Parathyroid adenoma (tissue), 2 donors: Measurements from ENCODE around the gene LARP4.

Experiments
- H2AFZ ChIP-seq: fragments of 300-600 bp; sonication (generic); one replicate; pipeline ENCODE4 v1.7.0; 2017; ENCODE audit warnings: antibody characterized with exemption, mild to moderate bottlenecking
- H3K27ac ChIP-seq: fragments of 300-600 bp; sonication (generic); one replicate; pipeline ENCODE4 v1.7.0; 2017
- H3K27me3 ChIP-seq: fragments of 300-600 bp; sonication (generic); one replicate; pipeline ENCODE4 v1.7.0; 2017; ENCODE audit warnings: low read length; ENCODE audit not compliant: control insufficient read depth, insufficient read depth
- H3K36me3 ChIP-seq: fragments of 300-600 bp; sonication (generic); one replicate; pipeline ENCODE4 v1.7.0; 2017; ENCODE audit warnings: low read length; ENCODE audit not compliant: control insufficient read depth, insufficient read depth
- H3K4me1 ChIP-seq: fragments of 300-600 bp; sonication (generic); one replicate; pipeline ENCODE4 v1.7.0; 2017; ENCODE audit warnings: control low read depth
- H3K4me2 ChIP-seq: fragments of 300-600 bp; sonication (generic); one replicate; pipeline ENCODE4 v1.7.0; 2017; ENCODE audit warnings: low read length
- H3K4me3 ChIP-seq: fragments of 300-600 bp; sonication (generic); one replicate; pipeline ENCODE4 v1.7.0; 2017; ENCODE audit warnings: low read depth, low read length
- H3K79me2 ChIP-seq: fragments of 300-600 bp; sonication (generic); one replicate; pipeline ENCODE4 v1.7.0; 2017; ENCODE audit warnings: control low read depth
- H3K9ac ChIP-seq: fragments of 300-600 bp; sonication (generic); one replicate; pipeline ENCODE4 v1.7.0; 2017; ENCODE audit warnings: mild to moderate bottlenecking
- H3K9me3 ChIP-seq: fragments of 300-600 bp; sonication (generic); one replicate; pipeline ENCODE4 v1.7.0; 2017; ENCODE audit warnings: low read length; ENCODE audit not compliant: control insufficient read depth
- CTCF ChIP-seq: fragments of 300-600 bp; sonication (generic); IDR thresholded peaks from one replicate; pipeline ENCODE4 v1.7.0; 2017; ENCODE audit warnings: antibody characterized with exemption, mild to moderate bottlenecking
- donor health status: primary hyperparathyroidism.

The LARP4 gene

GRCh38 chr12:50390316-50390741 is 10.4 kb upstream of the LARP4 start:
- no peak overlapping the region for H3K27ac ChIP-seq
- no peaks in the 10 kb centered on the region for H3K27me3 ChIP-seq
- no peak for TF ChIP-seq CTCF
- H3K79me2 ChIP-seq = no peaks in the 10 kb centered on the region
- H3K9ac ChIP-seq = no peak overlapping the region
- H3K36me3 ChIP-seq = no peaks in the 10 kb centered on the region
- no peak overlapping the region for H3K4me3 ChIP-seq
- H3K9me3 ChIP-seq = no peaks in the 10 kb centered on the region
- H3K4me1 ChIP-seq = peaks cover 5% of the 10 kb centered on the region
- H3K4me2 ChIP-seq = no peak overlapping the region
- H2AFZ ChIP-seq = no peak overlapping the region

DNA sequence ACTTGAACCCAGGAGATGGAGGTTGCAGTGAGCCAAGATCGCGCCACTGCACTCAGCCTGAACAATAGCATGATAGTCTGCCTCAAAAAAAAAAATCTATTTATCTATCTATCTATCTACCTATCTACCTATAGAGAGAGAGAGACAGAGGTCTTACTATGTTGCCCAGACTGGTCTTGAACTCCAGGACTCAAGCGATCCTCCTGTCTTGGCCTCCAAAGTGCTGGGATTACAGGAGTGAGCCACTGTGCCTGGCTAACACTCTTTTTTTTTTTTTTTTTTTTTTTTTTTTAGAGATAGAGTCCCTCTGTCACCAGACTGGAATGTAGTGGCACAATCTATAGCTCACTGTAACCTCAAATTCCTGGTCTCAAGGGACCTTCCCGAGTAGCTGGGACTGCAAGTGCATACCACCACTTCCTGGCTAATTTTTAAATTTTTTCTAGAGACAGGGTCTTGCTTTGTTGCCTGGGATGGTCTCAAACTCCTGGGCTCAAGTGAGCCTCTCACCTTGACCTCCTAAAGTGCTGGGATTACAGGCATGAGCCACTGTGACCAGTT is 6.1 kb upstream of the LARP4 start:
- TF ChIP-seq CTCF = no peak
- Histone ChIP-seq H3K9me3 (no peaks in the 10 kb centered on the region), H2AFZ (no peak overlapping the region), H3K36me3 (no peaks in the 10 kb centered on the region), H3K9ac (no peak overlapping the region), H3K4me3 (no peak overlapping the region), H3K79me2 (no peaks in the 10 kb centered on the region), H3K4me1 (no peaks in the 10 kb centered on the region), H3K27ac (no peak overlapping the region), H3K27me3 (no peaks in the 10 kb centered on the region), H3K4me2 (no peak overlapping the region)

DNA sequence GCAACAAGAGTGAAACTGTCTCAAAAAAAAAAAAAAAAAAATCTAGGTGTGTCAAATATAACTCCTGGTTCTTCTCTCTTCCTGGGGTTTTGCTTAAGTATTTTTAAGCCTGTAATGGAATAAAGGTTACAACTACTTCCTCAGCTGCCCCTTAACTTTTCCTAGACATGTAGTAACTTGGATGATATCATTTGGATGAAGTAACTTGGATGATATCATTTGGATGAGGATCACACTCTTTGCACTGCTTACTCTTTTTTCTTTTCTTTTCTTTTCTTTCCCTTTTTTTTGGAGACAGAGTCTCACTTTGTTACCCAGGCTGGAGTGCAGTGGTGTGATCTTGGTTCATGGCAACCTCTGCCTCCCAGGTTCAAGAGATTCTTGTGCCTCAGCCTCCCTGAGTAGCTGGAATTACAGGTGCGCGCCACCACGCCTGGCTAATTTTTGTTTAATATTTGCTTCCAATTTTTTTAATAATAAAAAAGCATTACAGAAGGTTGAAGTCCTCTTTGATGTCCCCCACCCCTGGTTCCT is 3.5 kb upstream of the LARP4 start:
- no peak overlapping the region for H2AFZ ChIP-seq
- H3K27ac ChIP-seq = no peak overlapping the region
- H3K4me2 ChIP-seq = no peak overlapping the region
- H3K4me3 ChIP-seq = no peak overlapping the region
- no peak overlapping the region for H3K9ac ChIP-seq
- H3K36me3 ChIP-seq = no peaks in the 10 kb centered on the region
- no peaks in the 10 kb centered on the region for H3K9me3 ChIP-seq
- H3K79me2 ChIP-seq = no peaks in the 10 kb centered on the region
- no peaks in the 10 kb centered on the region for H3K4me1 ChIP-seq
- no peaks in the 10 kb centered on the region for H3K27me3 ChIP-seq
- TF ChIP-seq CTCF = no peak

GRCh38 chr12:50398931-50399330 is 1.8 kb upstream of the LARP4 start:
- peaks cover 2% of the 10 kb centered on the region for H3K4me1 ChIP-seq

More at GRCh38 chr12:50398931-50399330, 1.8 kb upstream of the LARP4 start:
- no peak overlapping the region for H3K9ac ChIP-seq
- TF ChIP-seq CTCF = no peak
- no peaks in the 10 kb centered on the region for H3K27me3 ChIP-seq
- no peak overlapping the region for H3K4me3 ChIP-seq
- no peak overlapping the region for H3K27ac ChIP-seq
- no peaks in the 10 kb centered on the region for H3K36me3 ChIP-seq
- no peak overlapping the region for H3K4me2 ChIP-seq
- H3K9me3 ChIP-seq = no peaks in the 10 kb centered on the region
- H2AFZ ChIP-seq = no peak overlapping the region
- peaks cover 6% of the 10 kb centered on the region for H3K79me2 ChIP-seq
